Large intestine (tissue), 3 donors: ENCODE data around the gene CACTIN. TPM values are rescaled to one million over a fixed set of nuclear protein-coding genes. Genes with fewer than 3 reads are reported as not detected.
"Not testable (repeated sequence)": the region's sequence is repeated elsewhere in the genome, so short reads cannot be mapped to it uniquely, and the experiment has no call there.

Experiments
- DNase-seq, 2 donors: peaks; one replicate each; pipeline versions ENCODE4 v3.0.0 to v3.0.0-alpha.2; 2013
- H3K27ac ChIP-seq: one replicate; pipeline ENCODE4 v1.5.1; 2013; ENCODE audit warnings: low read length
- H3K27me3 ChIP-seq: 2 replicates; pipeline ENCODE4 v1.6.1; 2013; ENCODE audit warnings: low read length; ENCODE audit not compliant: control insufficient read depth, insufficient read depth
- H3K36me3 ChIP-seq: 2 replicates; pipeline ENCODE4 v1.6.1; 2013; ENCODE audit warnings: low read length; ENCODE audit not compliant: control insufficient read depth, insufficient read depth
- H3K4me1 ChIP-seq: one replicate; pipeline ENCODE4 v1.6.1; 2013; ENCODE audit warnings: low read length; ENCODE audit not compliant: control insufficient read depth, insufficient read depth
- H3K4me3 ChIP-seq: one replicate; pipeline ENCODE4 v1.5.1; 2013; ENCODE audit warnings: low read length
- H3K9me3 ChIP-seq: one replicate; pipeline ENCODE4 v1.6.1; 2013; ENCODE audit warnings: mild to moderate bottlenecking, low read depth, low read length, moderate library complexity; ENCODE audit not compliant: control insufficient read depth
- WGBS: methylation state at CpG from one replicate; pipeline ENCODE4 v1.1.5; 2013; ENCODE audit warnings: low lambda C conversion rate; ENCODE audit not compliant: insufficient coverage; 5-methylcytosine and 5-hydroxymethylcytosine counted together
- polyA plus RNA-seq: library from polyadenylated mRNA; unstranded; fragments of 120-200 nt; gene quantifications from one replicate; pipeline ENCODE4 v1.2.1, GENCODE V29; 2013

CACTIN gene
- polyA plus RNA-seq, 1 donor: 17.5 TPM

GRCh38 chr19:3655402-3656072 is 28.9 kb upstream of the CACTIN start:
- no peaks in the 10 kb centered on the region for H3K4me1 ChIP-seq
- no peak overlapping the region for H3K4me3 ChIP-seq
- no peak overlapping the region for H3K27ac ChIP-seq
- H3K9me3 ChIP-seq: peaks cover 11% of the 10 kb centered on the region
- no CpG with 5 or more reads among the region's 25 CpGs for WGBS
- no peak for DNase-seq
- no peaks in the 10 kb centered on the region for H3K27me3 ChIP-seq
- H3K36me3 ChIP-seq: peaks cover 64% of the 10 kb centered on the region

DNA sequence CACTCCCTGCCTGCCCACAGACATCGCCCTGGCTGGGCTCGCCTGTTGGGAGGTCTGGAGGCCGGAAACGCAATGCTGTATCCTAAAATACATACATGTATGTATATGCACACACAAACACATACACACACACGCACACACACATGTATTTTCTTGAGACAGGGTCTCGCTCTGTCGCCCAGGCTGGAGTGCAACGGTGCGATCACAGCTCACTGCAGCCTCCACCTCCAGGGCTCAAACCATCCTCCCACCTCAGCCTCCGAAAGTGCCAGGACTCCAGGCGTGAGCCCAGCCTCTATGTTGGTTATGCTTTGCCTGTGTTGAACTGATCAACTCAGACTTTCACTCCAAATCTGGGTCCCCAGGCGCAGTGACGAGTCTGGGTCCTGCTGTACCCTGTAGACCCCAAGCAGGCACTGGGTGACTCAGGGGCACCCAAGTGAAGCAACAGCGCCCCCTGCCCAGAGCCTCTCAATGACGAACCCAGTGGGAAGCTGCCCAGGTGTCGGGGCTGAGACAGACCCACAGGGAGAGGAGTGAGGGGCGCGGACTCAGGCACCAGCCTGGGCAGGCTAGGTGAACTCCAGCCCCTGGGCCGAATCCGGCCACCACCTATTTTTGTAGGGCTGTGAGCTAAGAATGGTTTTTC is 27.4 kb upstream of the CACTIN start:
- Histone ChIP-seq H3K27ac (no peak overlapping the region), H3K9me3 (peaks cover 11% of the 10 kb centered on the region), H3K27me3 (no peaks in the 10 kb centered on the region), H3K36me3 (peaks cover 64% of the 10 kb centered on the region), H3K4me1 (no peaks in the 10 kb centered on the region), H3K4me3 (no peak overlapping the region)
- WGBS: no CpG with 5 or more reads among the region's 20 CpGs
- DNase-seq: no peak

GRCh38 chr19:3653081-3653795 is 26.6 kb upstream of the CACTIN start:
- no CpG with 5 or more reads among the region's 37 CpGs for WGBS
- no peak for DNase-seq
- Histone ChIP-seq H3K27me3 (no peaks in the 10 kb centered on the region), H3K4me1 (no peaks in the 10 kb centered on the region), H3K9me3 (peaks cover 11% of the 10 kb centered on the region), H3K4me3 (no peak overlapping the region), H3K36me3 (peaks cover 58% of the 10 kb centered on the region), H3K27ac (no peak overlapping the region)

- H3K4me3 ChIP-seq: no peak overlapping the region
- no peaks in the 10 kb centered on the region for H3K4me1 ChIP-seq
- peaks cover 51% of the 10 kb centered on the region for H3K36me3 ChIP-seq
- no peak for DNase-seq
- H3K9me3 ChIP-seq: peaks cover 11% of the 10 kb centered on the region
- no CpG with 5 or more reads among the region's 14 CpGs for WGBS
- no peak overlapping the region for H3K27ac ChIP-seq
- H3K27me3 ChIP-seq: no peaks in the 10 kb centered on the region
These were observed 25.8 kb upstream of the CACTIN start for GRCh38 chr19:3652422-3652821.

DNA sequence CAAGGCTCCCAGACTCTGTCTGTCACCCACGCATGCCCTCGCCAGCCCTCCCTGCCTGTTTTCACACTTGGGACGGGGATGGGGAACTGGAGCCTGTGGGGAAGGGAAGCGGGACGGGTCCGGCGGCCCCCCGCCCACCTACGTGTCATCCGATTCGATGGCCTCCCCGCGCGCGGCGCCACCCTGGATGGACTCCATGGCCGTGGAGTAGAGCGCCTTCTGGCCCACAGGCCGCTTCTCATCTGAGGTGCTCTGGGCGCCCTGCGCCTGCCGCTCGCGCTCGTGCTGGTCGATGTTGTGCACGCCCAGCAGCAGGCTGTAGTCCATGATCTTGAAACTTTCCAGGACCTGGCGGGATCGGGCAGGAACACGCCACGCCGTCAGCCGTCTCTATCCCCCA is 25.1 kb upstream of the CACTIN start:
- no peaks in the 10 kb centered on the region for H3K4me1 ChIP-seq
- H3K27ac ChIP-seq: no peak overlapping the region
- H3K4me3 ChIP-seq: no peak overlapping the region
- peaks cover 7% of the 10 kb centered on the region for H3K9me3 ChIP-seq
- WGBS: no CpG with 5 or more reads among the region's 33 CpGs
- no peaks in the 10 kb centered on the region for H3K27me3 ChIP-seq
- peaks cover 44% of the 10 kb centered on the region for H3K36me3 ChIP-seq
- no peak for DNase-seq

GRCh38 chr19:3649888-3650287 is 23.3 kb upstream of the CACTIN start:
- no CpG with 5 or more reads among the region's 16 CpGs for WGBS
- peaks cover 55% of the 10 kb centered on the region for H3K36me3 ChIP-seq
- no peak for DNase-seq

GRCh38 chr19:3648037-3648905 is 21.7 kb upstream of the CACTIN start:
- H3K4me3 ChIP-seq: no peak overlapping the region
- H3K36me3 ChIP-seq: peaks cover 49% of the 10 kb centered on the region
- H3K27me3 ChIP-seq: no peaks in the 10 kb centered on the region
- WGBS: no CpG with 5 or more reads among the region's 33 CpGs
- H3K27ac ChIP-seq: no peak overlapping the region
- H3K4me1 ChIP-seq: no peaks in the 10 kb centered on the region
- peaks cover 4% of the 10 kb centered on the region for H3K9me3 ChIP-seq
- no peak for DNase-seq

More at GRCh38 chr19:3649888-3650287, 23.3 kb upstream of the CACTIN start:
- H3K27ac ChIP-seq: no peak overlapping the region
- H3K4me1 ChIP-seq: no peaks in the 10 kb centered on the region
- H3K9me3 ChIP-seq: no peaks in the 10 kb centered on the region
- H3K4me3 ChIP-seq: no peak overlapping the region
- no peaks in the 10 kb centered on the region for H3K27me3 ChIP-seq

GRCh38 chr19:3647102-3647501 is 20.5 kb upstream of the CACTIN start:
- WGBS: no CpG with 5 or more reads among the region's 5 CpGs
- H3K4me3 ChIP-seq, H3K9me3 ChIP-seq, DNase-seq, H3K27me3 ChIP-seq, H3K4me1 ChIP-seq, H3K27ac ChIP-seq: not testable (repeated sequence)
- peaks cover 45% of the 10 kb centered on the region for H3K36me3 ChIP-seq

- no peak for DNase-seq
- H3K36me3 ChIP-seq: peaks cover 45% of the 10 kb centered on the region
- peaks cover 7% of the 10 kb centered on the region for H3K9me3 ChIP-seq
- no peak overlapping the region for H3K27ac ChIP-seq
- WGBS: no CpG with 5 or more reads among the region's 23 CpGs
- no peaks in the 10 kb centered on the region for H3K27me3 ChIP-seq
- H3K4me3 ChIP-seq: no peak overlapping the region
- no peaks in the 10 kb centered on the region for H3K4me1 ChIP-seq
These were observed 19.9 kb upstream of the CACTIN start for GRCh38 chr19:3646336-3647092.
